CD14-positive monocyte (primary cell): ENCODE data around the gene ARMC10. TPM values are rescaled to one million over a fixed set of nuclear protein-coding genes. Genes with fewer than 3 reads are reported as not detected.

ENCODE experiments used
- DNase-seq, 3 donors: peaks; one replicate each; pipeline ENCODE4 v3.0.0-alpha.2; 2011 to 2022
- H2AFZ ChIP-seq: 2 replicates; pipeline ENCODE4 v1.6.0; 2012; ENCODE audit warnings: mild to moderate bottlenecking, low read depth, low read length, inconsistent platforms; ENCODE audit not compliant: insufficient read depth, poor library complexity, severe bottlenecking
- H3K27ac ChIP-seq, 2 donors: 1 replicate in 1 of 2; 2 replicates in 1 of 2; pipeline ENCODE4 v1.5.1; 2012 to 2013; ENCODE audit warnings: low read length in 2 of 2, control low read depth in 1 of 2, inconsistent platforms in 1 of 2, low read depth in 1 of 2, mild to moderate bottlenecking in 1 of 2
- H3K27me3 ChIP-seq, 2 donors: one replicate each; pipeline versions ENCODE4 v1.6.0 to v1.6.1; 2011 to 2013; ENCODE audit warnings: low read length in 2 of 2; ENCODE audit not compliant: control insufficient read depth in 2 of 2, insufficient read depth in 2 of 2
- H3K36me3 ChIP-seq, 2 donors: replicated peaks in 1 of 2; 1 replicate in 1 of 2; 2 replicates in 1 of 2; pipeline versions ENCODE4 v1.5.1 to v1.6.1; 2012 to 2013; ENCODE audit warnings: low read length in 2 of 2, control low read depth in 1 of 2, inconsistent platforms in 1 of 2, mild to moderate bottlenecking in 1 of 2; ENCODE audit not compliant: insufficient read depth in 2 of 2, control insufficient read depth in 1 of 2
- H3K4me1 ChIP-seq, 2 donors: 1 replicate in 1 of 2; 2 replicates in 1 of 2; pipeline versions ENCODE4 v1.5.1 to v1.6.1; 2012 to 2013; ENCODE audit warnings: low read length in 2 of 2, control low read depth in 1 of 2, inconsistent platforms in 1 of 2, mild to moderate bottlenecking in 1 of 2, moderate library complexity in 1 of 2; ENCODE audit not compliant: insufficient read depth in 2 of 2, control insufficient read depth in 1 of 2
- H3K4me2 ChIP-seq: replicated peaks from 2 replicates; pipeline ENCODE3; 2012; ENCODE audit warnings: low read length, moderate library complexity, mild to moderate bottlenecking; ENCODE audit not compliant: poor library complexity, severe bottlenecking; ENCODE audit errors: extremely low read depth
- H3K4me3 ChIP-seq, 3 experiments: fragments of 200-600 bp in 1 of 3; sonication (generic) in 1 of 3; replicated peaks in 1 of 3; 1 replicate in 2 of 3; 2 replicates in 1 of 3; pipeline ENCODE4 v1.5.1; 2011 to 2013; ENCODE audit warnings: low read length in 3 of 3, mild to moderate bottlenecking in 3 of 3, control low read depth in 2 of 3, low read depth in 2 of 3, inconsistent platforms in 1 of 3, moderate library complexity in 1 of 3
- H3K79me2 ChIP-seq: 2 replicates; pipeline ENCODE4 v1.6.0; 2012; ENCODE audit warnings: mild to moderate bottlenecking, control low read depth, inconsistent platforms, low read length, moderate library complexity; ENCODE audit not compliant: insufficient read depth
- H3K9ac ChIP-seq: 2 replicates; pipeline ENCODE4 v1.6.0; 2017; ENCODE audit warnings: low read length, mild to moderate bottlenecking; ENCODE audit not compliant: insufficient read depth, poor library complexity, severe bottlenecking
- H3K9me3 ChIP-seq, 2 donors: replicated peaks in 1 of 2; 1 replicate in 1 of 2; 2 replicates in 1 of 2; pipeline versions ENCODE4 v1.5.1 to v1.6.1; 2012 to 2013; ENCODE audit warnings: low read length in 2 of 2, control low read depth in 1 of 2; ENCODE audit not compliant: control insufficient read depth in 1 of 2, insufficient read depth in 1 of 2
- H4K20me1 ChIP-seq: 2 replicates; pipeline ENCODE4 v1.6.0; 2012; ENCODE audit warnings: mild to moderate bottlenecking, low read length, control low read depth, moderate library complexity; ENCODE audit not compliant: insufficient read depth
- H3K27ac Mint-ChIP-seq, 7 donors: one replicate each; pipeline ENCODE4 v1.8.0; 2020; ENCODE audit warnings: mild to moderate bottlenecking in 7 of 7, mixed read lengths in 7 of 7, moderate library complexity in 6 of 7, inconsistent platforms in 2 of 7
- H3K27me3 Mint-ChIP-seq, 3 donors: one replicate each; pipeline ENCODE4 v1.8.0; 2021 to 2022; ENCODE audit warnings: low read depth in 3 of 3, mild to moderate bottlenecking in 3 of 3, mixed read lengths in 3 of 3, moderate library complexity in 3 of 3, inconsistent platforms in 1 of 3
- H3K36me3 Mint-ChIP-seq, 2 donors: one replicate each; pipeline ENCODE4 v1.8.0; 2020; ENCODE audit warnings: mixed read lengths in 2 of 2, inconsistent platforms in 1 of 2, mild to moderate bottlenecking in 1 of 2
- H3K4me1 Mint-ChIP-seq: one replicate; pipeline ENCODE4 v1.8.0; 2020; ENCODE audit warnings: mild to moderate bottlenecking, mixed read lengths
- H3K4me3 Mint-ChIP-seq, 2 donors: one replicate each; pipeline ENCODE4 v1.8.0; 2020; ENCODE audit warnings: mild to moderate bottlenecking in 2 of 2, mixed read lengths in 2 of 2, moderate library complexity in 1 of 2
- H3K9me3 Mint-ChIP-seq, 7 donors: one replicate each; pipeline ENCODE4 v1.8.0; 2020 to 2022; ENCODE audit warnings: mixed read lengths in 7 of 7, mild to moderate bottlenecking in 6 of 7, moderate library complexity in 6 of 7, inconsistent platforms in 2 of 7
- WGBS: methylation state at CpG from one replicate; pipeline ENCODE4 v1.1.5; 2013; ENCODE audit warnings: missing lambda C conversion rate; ENCODE audit not compliant: insufficient coverage; 5-methylcytosine and 5-hydroxymethylcytosine counted together
- intact Hi-C, 2 donors: fragments of 100-400 bp; cut with micrococcal nuclease; formaldehyde crosslinking; loops; one replicate each; pipeline versions ENCODE4 v1.15.0 to v1.15.1; 2023
- polyA plus RNA-seq, 3 donors: library from polyadenylated mRNA; depleted of rRNA in 1 of 3; unstranded in 2 of 3; stranded (reverse) in 1 of 3; fragments of 300-500 nt in 2 of 3; fragments of >200 nt in 1 of 3; fragmentation: Illumina TruSeq in 2 of 3; gene quantifications; 1 replicate in 2 of 3; 2 replicates in 1 of 3; pipeline ENCODE4 v1.2.3, GENCODE V29; 2012 to 2021
- TF ChIP-seq, protein P1 (sequence below): fragments of 200-600 bp; IDR thresholded peaks from one replicate; pipeline ENCODE4 v1.8.0; 2022; ENCODE audit warnings: antibody characterized with exemption, mild to moderate bottlenecking

ARMC10 gene
- polyA plus RNA-seq, 3 donors = 15.4 to 60.1 (median 55.1) TPM

DNA sequence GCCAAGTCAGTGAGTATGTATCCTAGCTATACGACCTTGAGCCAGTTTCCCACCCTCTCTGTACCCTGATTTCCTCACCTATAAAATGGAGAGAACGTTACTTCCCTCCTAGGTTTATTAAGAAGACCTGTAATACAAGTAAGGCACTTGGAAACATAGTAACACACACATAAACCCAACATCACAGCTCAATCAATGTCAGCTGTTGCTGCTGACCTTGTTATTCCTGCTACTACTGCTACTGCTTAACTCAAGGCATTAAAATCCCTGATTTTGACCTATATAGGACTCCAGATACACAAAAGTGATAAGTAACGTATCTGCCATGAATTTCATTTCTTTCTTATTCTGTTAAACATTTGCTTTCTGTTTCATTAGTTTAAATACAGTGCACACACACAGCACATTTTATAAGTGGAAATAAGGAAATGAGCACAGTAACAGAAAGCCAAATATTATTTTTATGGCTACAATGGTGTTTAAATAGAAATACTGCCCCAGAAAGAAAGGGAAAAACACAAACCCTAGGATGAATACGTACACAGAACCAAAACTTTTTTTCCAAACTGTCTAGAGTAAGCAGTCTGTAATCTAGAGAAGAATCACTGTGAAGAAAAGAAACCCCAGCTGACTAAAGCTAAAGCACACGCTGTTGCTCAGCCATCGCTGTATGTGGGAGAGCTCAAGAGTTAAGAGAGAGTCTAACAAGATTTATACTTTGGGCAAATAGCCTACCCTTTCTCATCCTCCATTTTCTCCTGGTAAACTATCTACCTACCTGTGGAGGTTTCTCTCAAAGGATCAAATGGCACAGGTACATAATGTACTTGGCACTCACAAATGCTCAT, 55.0 kb downstream of the ARMC10 start:
- Mint-ChIP-seq H3K9me3 (no peaks in the 10 kb centered on the region), H3K36me3 (peaks cover 23 to 25% of the 10 kb centered on the region in 2 donors), H3K4me3 (no peak overlapping the region), H3K4me1 (peaks cover 5% of the 10 kb centered on the region), H3K27ac (no peak overlapping the region), H3K27me3 (no peaks in the 10 kb centered on the region)
- H3K4me3 ChIP-seq = no peak overlapping the region
- no peak overlapping the region for H2AFZ ChIP-seq
- H3K4me1 ChIP-seq = no peaks in the 10 kb centered on the region
- WGBS = 83% methylated on average over 1 of the region's 6 CpGs
- no peak for DNase-seq
- no peaks in the 10 kb centered on the region for H3K79me2 ChIP-seq
- no peak overlapping the region for H3K27ac ChIP-seq
- intact Hi-C loops = no loop called here
- no peak overlapping the region for H3K9ac ChIP-seq
- TF ChIP-seq, protein P1, sequence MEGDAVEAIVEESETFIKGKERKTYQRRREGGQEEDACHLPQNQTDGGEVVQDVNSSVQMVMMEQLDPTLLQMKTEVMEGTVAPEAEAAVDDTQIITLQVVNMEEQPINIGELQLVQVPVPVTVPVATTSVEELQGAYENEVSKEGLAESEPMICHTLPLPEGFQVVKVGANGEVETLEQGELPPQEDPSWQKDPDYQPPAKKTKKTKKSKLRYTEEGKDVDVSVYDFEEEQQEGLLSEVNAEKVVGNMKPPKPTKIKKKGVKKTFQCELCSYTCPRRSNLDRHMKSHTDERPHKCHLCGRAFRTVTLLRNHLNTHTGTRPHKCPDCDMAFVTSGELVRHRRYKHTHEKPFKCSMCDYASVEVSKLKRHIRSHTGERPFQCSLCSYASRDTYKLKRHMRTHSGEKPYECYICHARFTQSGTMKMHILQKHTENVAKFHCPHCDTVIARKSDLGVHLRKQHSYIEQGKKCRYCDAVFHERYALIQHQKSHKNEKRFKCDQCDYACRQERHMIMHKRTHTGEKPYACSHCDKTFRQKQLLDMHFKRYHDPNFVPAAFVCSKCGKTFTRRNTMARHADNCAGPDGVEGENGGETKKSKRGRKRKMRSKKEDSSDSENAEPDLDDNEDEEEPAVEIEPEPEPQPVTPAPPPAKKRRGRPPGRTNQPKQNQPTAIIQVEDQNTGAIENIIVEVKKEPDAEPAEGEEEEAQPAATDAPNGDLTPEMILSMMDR = no peak
- peaks cover 8 to 21% of the 10 kb centered on the region in 2 donors for H3K36me3 ChIP-seq
- no peaks in the 10 kb centered on the region for H4K20me1 ChIP-seq
- H3K27me3 ChIP-seq = no peaks in the 10 kb centered on the region
- no peak overlapping the region for H3K4me2 ChIP-seq
- H3K9me3 ChIP-seq = no peaks in the 10 kb centered on the region

DNA sequence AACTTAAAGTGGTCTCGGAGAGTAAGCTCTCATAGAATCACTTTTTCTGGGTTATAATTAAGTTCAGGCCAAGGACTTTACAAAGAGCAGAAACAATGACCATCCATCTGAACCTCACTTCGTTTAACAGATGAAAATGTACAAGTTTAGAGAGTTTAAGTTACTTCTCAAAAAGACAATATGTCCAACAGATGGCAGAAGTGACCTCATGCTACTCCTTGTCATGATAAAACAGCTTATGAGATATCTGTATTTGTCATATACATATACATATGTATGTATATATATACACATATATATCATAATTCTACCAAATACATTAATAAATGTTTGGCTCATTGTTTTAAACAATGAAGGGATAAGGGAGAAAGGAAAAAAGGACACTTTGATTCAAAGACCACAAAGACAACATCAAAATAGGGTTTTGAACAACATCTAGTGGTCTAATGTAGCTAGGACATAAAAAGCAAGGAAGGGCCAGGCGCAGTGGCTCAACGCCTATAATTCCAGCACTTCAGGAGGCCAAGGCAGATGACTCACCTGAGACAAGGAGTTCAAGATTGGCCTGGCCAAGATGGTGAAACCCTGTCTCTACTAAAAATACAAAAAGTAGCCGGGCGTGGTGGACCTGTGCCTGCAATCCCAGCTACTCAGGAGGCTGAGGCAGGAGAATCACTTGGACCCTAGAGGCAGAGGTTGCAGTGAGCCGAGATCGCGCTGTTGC, 56.1 kb downstream of the ARMC10 start:
- intact Hi-C loops = no loop called here
- H3K27ac Mint-ChIP-seq = no peak overlapping the region
- no peak overlapping the region for H3K4me3 Mint-ChIP-seq
- Histone ChIP-seq H3K9ac (no peak overlapping the region), H3K4me1 (no peaks in the 10 kb centered on the region), H3K27ac (no peak overlapping the region), H4K20me1 (no peaks in the 10 kb centered on the region), H3K36me3 (peaks cover 5 to 19% of the 10 kb centered on the region in 2 donors), H3K9me3 (no peaks in the 10 kb centered on the region), H3K79me2 (no peaks in the 10 kb centered on the region), H3K4me2 (no peak overlapping the region), H2AFZ (no peak overlapping the region), H3K4me3 (no peak overlapping the region), H3K27me3 (no peaks in the 10 kb centered on the region)
- DNase-seq = no peak
- H3K9me3 Mint-ChIP-seq = no peaks in the 10 kb centered on the region
- TF ChIP-seq, protein P1 = no peak
- H3K36me3 Mint-ChIP-seq = peaks cover 23 to 24% of the 10 kb centered on the region in 2 donors
- H3K4me1 Mint-ChIP-seq = peaks cover 5% of the 10 kb centered on the region
- WGBS = 78% methylated on average over 7 of the region's 9 CpGs
- H3K27me3 Mint-ChIP-seq = no peaks in the 10 kb centered on the region
